Endodermal cell (in vitro differentiated cells): ENCODE measurements around the gene KLHL35. TPM values are rescaled to one million over a fixed set of nuclear protein-coding genes. Genes with fewer than 3 reads are reported as not detected.

Experiments used
- DNase-seq: peaks from one replicate; pipeline ENCODE4 v3.0.0-alpha.2; 2017
- H3K27ac ChIP-seq: 2 replicates; pipeline ENCODE4 v1.5.1; 2013; ENCODE audit warnings: mild to moderate bottlenecking, low read depth, low read length, moderate library complexity
- H3K27me3 ChIP-seq: 2 replicates; pipeline ENCODE4 v1.6.1; 2013; ENCODE audit warnings: mild to moderate bottlenecking, low read length, moderate library complexity; ENCODE audit not compliant: insufficient read depth, control insufficient read depth, poor library complexity, severe bottlenecking
- H3K36me3 ChIP-seq: 2 replicates; pipeline ENCODE4 v1.7.0; 2013; ENCODE audit warnings: mild to moderate bottlenecking, low read length, moderate library complexity; ENCODE audit not compliant: control insufficient read depth, insufficient read depth
- H3K4me1 ChIP-seq: one replicate; pipeline ENCODE4 v1.7.0; 2013; ENCODE audit warnings: low read length; ENCODE audit not compliant: control insufficient read depth, insufficient read depth
- H3K4me3 ChIP-seq: 2 replicates; pipeline ENCODE4 v1.5.1; 2013; ENCODE audit warnings: mild to moderate bottlenecking, low read length, moderate library complexity
- H3K9ac ChIP-seq: 2 replicates; pipeline ENCODE4 v1.6.1; 2013; ENCODE audit warnings: mild to moderate bottlenecking, low read length, moderate library complexity; ENCODE audit not compliant: poor library complexity, severe bottlenecking; ENCODE audit errors: extremely low read depth
- H3K9me3 ChIP-seq: 2 replicates; pipeline ENCODE4 v1.6.1; 2013; ENCODE audit warnings: mild to moderate bottlenecking, low read length, moderate library complexity; ENCODE audit not compliant: control insufficient read depth
- H3K27ac Mint-ChIP-seq: 2 replicates; pipeline ENCODE4 v1.8.0; 2020; ENCODE audit warnings: mixed read lengths
- H3K27me3 Mint-ChIP-seq: 2 replicates; pipeline ENCODE4 v1.8.0; 2021; ENCODE audit warnings: mild to moderate bottlenecking, mixed read lengths; ENCODE audit not compliant: insufficient read depth
- H3K36me3 Mint-ChIP-seq: 2 replicates; pipeline ENCODE4 v1.8.0; 2020; ENCODE audit warnings: low read depth, mixed read lengths
- H3K4me1 Mint-ChIP-seq: 2 replicates; pipeline ENCODE4 v1.8.0; 2020; ENCODE audit warnings: mixed read lengths
- H3K4me3 Mint-ChIP-seq: 2 replicates; pipeline ENCODE4 v1.8.0; 2020; ENCODE audit warnings: mild to moderate bottlenecking, moderate library complexity, mixed read lengths
- H3K9me3 Mint-ChIP-seq: 2 replicates; pipeline ENCODE4 v1.8.0; 2020; ENCODE audit warnings: mild to moderate bottlenecking, mixed read lengths
- CTCF ChIP-seq: fragments of 200-600 bp; sonication (generic); conservative IDR thresholded peaks from 2 replicates; pipeline ENCODE4 v1.5.0; 2021; ENCODE audit warnings: antibody characterized with exemption, mild to moderate bottlenecking
- WGBS, 2 experiments: methylation state at CpG; one replicate each; pipeline versions ENCODE4 v1.1.5 to v1.1.7; 2013; ENCODE audit warnings: missing lambda C conversion rate in 2 of 2, mixed read lengths in 1 of 2; ENCODE audit not compliant: insufficient coverage in 1 of 2, insufficient read length in 1 of 2; 5-methylcytosine and 5-hydroxymethylcytosine counted together
- total RNA-seq, 2 donors: library from RNA; stranded (reverse); fragmentation: NEBNext Ultra II Directional in 1 of 2; extraction: Animal tissue kit (Norgen Biotek cat#: 25700) in 1 of 2; gene quantifications; 2 replicates in 1 of 2; 3 replicates in 1 of 2; pipeline ENCODE4 v1.2.1, GENCODE V29; 2021

Gene KLHL35
- total RNA-seq, 2 donors from 2014 or later: 0.48 TPM; not detected in 1

DNA sequence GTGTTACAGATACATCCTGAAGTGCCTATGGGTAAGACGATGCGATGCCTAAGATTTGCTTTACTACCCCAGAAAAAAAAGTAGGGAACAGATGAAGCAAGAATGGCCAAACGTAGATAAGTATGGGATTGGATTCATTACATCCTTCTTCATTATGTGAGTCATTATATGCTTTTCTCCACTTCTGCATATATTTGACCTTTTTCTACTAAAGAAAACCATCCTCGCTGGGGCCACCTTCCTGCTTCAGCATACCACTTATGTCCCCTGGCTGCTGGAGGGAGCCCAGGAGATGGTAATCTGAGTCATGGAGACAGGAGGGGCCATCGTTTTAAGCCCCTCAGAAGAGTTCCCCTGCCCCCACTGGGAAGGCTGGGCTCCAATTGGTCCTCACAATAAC is 14.4 kb upstream of the KLHL35 start:
- Histone ChIP-seq H3K27ac (no peak overlapping the region), H3K9me3 (no peaks in the 10 kb centered on the region), H3K4me3 (no peak overlapping the region), H3K9ac (no peak overlapping the region), H3K27me3 (no peaks in the 10 kb centered on the region), H3K4me1 (no peaks in the 10 kb centered on the region), H3K36me3 (no peaks in the 10 kb centered on the region)
- Mint-ChIP-seq H3K9me3 (no peaks in the 10 kb centered on the region), H3K27me3 (peaks cover 5% of the 10 kb centered on the region), H3K4me3 (no peak overlapping the region), H3K27ac (no peak overlapping the region), H3K4me1 (no peaks in the 10 kb centered on the region), H3K36me3 (no peaks in the 10 kb centered on the region)
- no peak for TF ChIP-seq CTCF
- DNase-seq: no peak
- 69 to 88% methylated on average over 3 to 5 of the region's 5 CpGs for WGBS, 2 experiments

- no peak overlapping the region for H3K27ac Mint-ChIP-seq
- H3K4me3 Mint-ChIP-seq: no peak overlapping the region
These were observed 12.4 kb upstream of the KLHL35 start for GRCh38 chr11:75445315-75445953.

DNA sequence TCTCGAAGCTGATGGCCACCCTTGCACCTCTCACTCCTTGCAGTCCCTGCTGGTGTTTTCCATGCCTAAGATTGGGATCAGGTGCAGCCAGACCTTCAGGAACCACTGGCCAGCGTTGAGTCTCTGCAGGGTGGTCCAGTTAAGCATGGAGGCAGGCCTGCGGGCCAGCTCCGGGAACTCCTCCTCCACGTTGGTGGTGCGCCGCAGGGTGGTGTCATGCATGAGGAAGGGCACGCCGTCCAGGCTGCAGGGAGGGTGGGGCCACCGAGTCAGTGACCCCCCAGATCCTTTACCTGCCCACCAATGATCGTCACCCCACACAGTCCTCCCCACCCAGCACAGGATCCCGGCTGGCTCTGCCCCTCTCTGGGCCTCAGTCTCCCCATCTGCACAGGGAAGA is 10.0 kb upstream of the KLHL35 start:
- no peaks in the 10 kb centered on the region for H3K36me3 ChIP-seq
- no peak overlapping the region for H3K27ac Mint-ChIP-seq
- peaks cover 6% of the 10 kb centered on the region for H3K27me3 Mint-ChIP-seq
- H3K9me3 ChIP-seq: no peaks in the 10 kb centered on the region
- H3K9ac ChIP-seq: no peak overlapping the region
- peaks cover 19% of the 10 kb centered on the region for H3K4me1 Mint-ChIP-seq
- peaks cover 3% of the 10 kb centered on the region for H3K4me1 ChIP-seq
- no peak overlapping the region for H3K4me3 ChIP-seq
- no peak overlapping the region for H3K4me3 Mint-ChIP-seq
- H3K36me3 Mint-ChIP-seq: no peaks in the 10 kb centered on the region
- H3K27me3 ChIP-seq: no peaks in the 10 kb centered on the region
- no peak overlapping the region for H3K27ac ChIP-seq
- no peaks in the 10 kb centered on the region for H3K9me3 Mint-ChIP-seq
- DNase-seq: no peak
- TF ChIP-seq CTCF: no peak
- WGBS, 2 experiments: 91 to 98% methylated on average over 7 to 12 of the region's 12 CpGs

More at GRCh38 chr11:75445315-75445953, 12.4 kb upstream of the KLHL35 start:
- 37% methylated on average over 6 of the region's 6 CpGs; no CpG with 5 or more reads in 1 of the 2 experiments for WGBS, 2 experiments
- H3K27me3 Mint-ChIP-seq: peaks cover 3% of the 10 kb centered on the region
- no peaks in the 10 kb centered on the region for H3K36me3 Mint-ChIP-seq
- no peak overlapping the region for H3K4me3 ChIP-seq
- DNase-seq: peak; percentile 94
- no peaks in the 10 kb centered on the region for H3K36me3 ChIP-seq
- no peak overlapping the region for H3K27ac ChIP-seq
- H3K9ac ChIP-seq: no peak overlapping the region
- peak; percentile 95 for TF ChIP-seq CTCF
- no peaks in the 10 kb centered on the region for H3K27me3 ChIP-seq
- H3K4me1 ChIP-seq: no peaks in the 10 kb centered on the region
- no peaks in the 10 kb centered on the region for H3K9me3 ChIP-seq
- H3K9me3 Mint-ChIP-seq: no peaks in the 10 kb centered on the region
- H3K4me1 Mint-ChIP-seq: peaks cover under 1% of the 10 kb centered on the region
